ENCODE data around the gene AKT3.
"Not testable (repeated sequence)": the region's sequence is repeated elsewhere in the genome, so short reads cannot be mapped to it uniquely, and the experiment has no call there.

AKT3 gene

DNA sequence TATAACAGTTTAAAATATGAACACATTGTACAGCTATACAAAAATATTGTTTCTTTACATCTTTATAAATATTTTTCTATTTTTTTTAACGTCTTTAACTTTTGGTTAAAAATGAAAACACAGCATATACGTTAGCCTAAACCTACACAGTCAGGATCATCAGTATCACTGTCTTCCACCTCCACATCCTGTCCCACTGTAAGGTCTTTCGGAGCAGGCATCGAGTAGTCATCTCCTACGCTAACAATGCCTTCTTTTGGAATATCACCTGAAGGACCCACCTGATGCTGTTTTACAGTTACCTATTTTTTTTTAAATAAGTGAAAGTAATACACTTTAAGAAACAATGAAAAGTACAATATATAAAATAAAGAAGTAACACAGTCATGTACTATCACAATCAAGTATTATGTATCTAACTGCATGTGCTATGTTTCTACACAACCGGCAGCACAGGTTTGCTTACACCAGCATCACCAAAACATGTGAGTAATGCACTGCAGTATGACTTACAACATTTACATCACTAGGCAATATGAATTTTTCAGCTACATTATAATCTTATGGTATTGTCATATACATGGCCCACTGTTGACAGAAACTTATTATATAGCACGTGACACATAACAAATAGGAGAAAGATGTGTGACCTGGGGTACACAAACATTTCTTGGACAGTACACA lies 254.4 kb downstream of the AKT3 start:
- DNase-seq: peak; percentile 12

DNA sequence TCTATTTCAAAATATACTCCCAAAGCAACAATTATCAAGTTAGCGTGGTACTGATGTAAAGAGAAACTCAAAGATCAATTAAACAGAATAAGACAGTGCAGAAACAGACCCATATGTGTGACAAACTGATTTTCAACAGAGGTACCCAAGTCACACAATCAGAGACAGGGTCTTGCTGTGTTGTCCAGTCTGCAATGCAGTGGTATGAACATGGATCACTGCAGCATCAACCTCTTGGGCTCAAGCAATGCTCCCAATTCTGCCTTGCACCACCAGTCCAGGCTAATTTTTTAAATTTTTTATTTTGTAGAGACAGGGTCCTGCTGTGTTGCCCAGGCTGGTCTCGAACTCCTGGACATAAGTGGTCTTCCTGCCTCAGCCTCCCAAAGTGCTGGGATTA lies 255.6 kb downstream of the AKT3 start:
- DNase-seq: no peak

GRCh38 chr1:243589286-243589685 lies 260.8 kb downstream of the AKT3 start:
- DNase-seq: not testable (repeated sequence)

DNA sequence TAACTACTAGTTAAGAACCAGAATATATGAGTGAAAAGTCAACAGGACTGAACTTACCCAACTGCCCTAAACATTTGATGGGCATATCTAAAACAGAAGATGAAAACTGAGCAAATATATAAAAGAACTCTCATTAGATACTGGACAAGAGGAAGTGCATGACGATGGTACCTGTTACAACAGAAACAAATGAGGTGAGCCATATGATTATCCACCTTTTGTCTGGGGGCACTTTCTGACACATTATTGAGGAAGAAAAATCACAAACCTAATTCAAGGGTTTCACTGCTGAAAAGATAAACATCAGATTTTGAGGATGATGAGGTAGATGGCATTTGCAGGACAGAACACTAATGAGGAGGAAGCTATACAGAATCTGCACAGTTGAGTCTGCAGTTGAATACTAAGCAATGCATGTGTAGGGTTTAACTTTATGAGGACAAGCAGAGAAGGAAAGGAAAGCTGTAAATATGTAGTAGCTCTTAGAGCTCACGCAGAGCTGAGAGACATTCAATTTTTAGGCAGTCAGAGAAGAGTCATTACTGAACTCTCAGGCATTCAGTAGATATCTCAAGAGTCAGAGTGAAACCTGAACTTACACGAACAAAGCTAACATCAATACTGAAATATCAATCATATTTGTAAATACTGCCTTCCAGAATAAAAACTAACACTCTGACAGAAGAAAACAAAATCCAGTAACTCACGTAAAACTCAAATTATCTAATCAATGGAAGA lies 262.1 kb downstream of the AKT3 start:
- DNase-seq: no peak

- DNase-seq: no peak
Measured at GRCh38 chr1:243587285-243587684, 262.8 kb downstream of the AKT3 start.

GRCh38 chr1:243585982-243586381 lies 264.1 kb downstream of the AKT3 start:
- no peak for DNase-seq

- no peak for DNase-seq
Measured at GRCh38 chr1:243582326-243582725, 267.7 kb downstream of the AKT3 start.

GRCh38 chr1:243580984-243581383 lies 269.1 kb downstream of the AKT3 start:
- no peak for DNase-seq

DNA sequence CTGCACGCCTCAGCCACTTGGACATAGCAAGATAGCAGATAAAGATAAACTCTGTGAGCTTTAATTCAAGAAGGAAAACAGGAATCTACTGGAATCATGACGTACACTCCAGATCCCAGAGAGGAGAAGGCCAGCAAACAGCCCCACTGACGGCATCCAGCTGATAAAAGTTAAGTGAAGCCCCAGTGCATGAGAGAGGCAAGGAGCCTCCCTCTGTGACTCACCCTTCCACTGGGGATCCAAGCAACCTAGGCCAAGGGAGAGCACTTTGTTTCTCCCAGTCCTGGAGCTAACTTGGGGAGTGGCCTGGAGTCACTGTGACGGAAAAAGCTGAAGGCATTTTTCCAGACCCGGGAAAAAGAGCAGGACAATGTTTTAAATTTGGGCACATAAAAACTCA lies 270.0 kb downstream of the AKT3 start:
- DNase-seq: no peak

- no peak for DNase-seq
Measured at GRCh38 chr1:243575070-243575469, 275.0 kb downstream of the AKT3 start.

- DNase-seq: no peak
Measured at GRCh38 chr1:243572940-243573339, 277.1 kb downstream of the AKT3 start.

DNA sequence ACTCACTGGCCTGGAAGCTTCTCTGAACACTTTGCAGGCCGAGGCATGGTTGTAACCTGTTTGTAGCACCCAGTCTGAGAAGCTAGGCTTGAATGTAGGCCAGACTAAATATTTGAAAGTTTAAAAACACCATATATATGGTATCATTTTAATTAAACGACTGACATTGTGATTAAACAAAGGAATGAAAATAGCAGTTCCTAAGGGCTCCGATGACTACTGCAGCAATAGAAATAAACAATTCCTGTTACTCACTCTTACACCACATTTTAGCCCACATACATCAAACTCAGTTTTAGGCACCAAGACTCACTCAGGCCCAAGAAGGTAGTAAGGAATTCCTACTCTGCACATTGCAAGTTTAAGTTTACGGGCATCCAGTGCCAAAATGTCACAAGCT lies 281.2 kb downstream of the AKT3 start:
- DNase-seq: no peak

DNA sequence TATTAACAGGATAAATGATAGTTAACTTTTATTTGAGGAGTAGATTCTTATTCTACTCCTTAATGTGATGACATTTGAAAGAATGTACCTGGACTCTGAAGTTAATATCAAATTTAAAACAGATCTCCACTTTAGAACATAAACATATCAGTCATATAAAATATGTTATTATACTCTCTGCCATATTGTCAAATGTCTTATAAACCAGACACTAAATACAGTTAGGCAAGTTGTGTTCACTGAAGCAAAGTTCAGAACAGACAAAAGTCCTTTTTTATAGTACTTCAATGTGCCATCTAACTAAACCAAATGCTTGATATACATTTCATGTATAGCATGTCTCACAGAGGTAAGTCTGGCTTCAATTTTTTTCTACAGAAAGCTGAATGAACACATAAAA lies 285.2 kb downstream of the AKT3 start:
- DNase-seq: no peak

DNA sequence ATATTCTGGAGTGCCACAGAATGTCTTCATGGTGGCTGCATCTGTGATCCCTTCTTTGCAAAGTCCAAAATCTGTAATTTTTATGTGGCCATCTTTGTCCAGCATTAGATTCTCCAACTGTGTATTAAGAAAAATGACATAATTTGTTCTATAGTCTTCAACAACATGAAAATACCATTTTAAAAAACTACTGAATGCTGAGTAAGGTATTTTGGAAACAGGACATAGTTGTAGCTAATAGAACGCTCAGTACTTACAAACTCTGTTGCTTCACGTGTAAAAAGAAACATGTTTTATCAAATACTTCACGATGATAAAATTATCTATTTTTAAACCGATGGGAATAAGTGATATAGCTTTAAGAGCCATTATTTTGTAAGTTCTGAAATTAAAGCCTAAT lies 286.3 kb downstream of the AKT3 start:
- DNase-seq: no peak

- DNase-seq: no peak
Measured at GRCh38 chr1:243562473-243562872, 287.6 kb downstream of the AKT3 start.

- DNase-seq: no peak
Measured at GRCh38 chr1:243561588-243562319, 288.3 kb downstream of the AKT3 start.

DNA sequence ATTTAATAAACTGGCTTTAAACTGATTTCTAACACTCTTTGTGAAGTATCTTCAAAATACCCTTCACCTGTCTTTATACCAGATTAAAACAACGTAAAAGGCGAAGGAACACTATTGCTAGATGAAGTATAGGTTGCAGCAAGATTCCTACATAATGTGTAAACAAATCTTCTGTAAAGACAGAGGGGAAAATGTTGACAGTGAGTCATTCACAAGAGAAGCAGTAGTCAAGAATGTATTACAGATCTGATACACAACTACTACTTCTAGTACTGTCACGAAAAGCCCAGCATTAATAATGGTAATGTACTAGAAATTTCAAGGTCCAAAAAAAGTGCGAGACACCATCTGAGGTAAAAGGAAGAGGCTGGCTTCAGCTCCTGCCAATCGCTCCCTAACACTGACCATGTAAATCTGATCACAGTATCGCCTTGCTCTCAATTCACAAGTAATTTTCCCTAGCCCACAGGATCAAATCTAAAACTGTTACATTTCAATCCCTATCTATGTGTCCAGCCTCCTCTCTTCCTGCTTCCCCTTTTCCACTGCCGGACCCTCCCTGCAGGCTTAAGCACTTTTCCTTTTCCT lies 290.4 kb downstream of the AKT3 start:
- DNase-seq: no peak

DNA sequence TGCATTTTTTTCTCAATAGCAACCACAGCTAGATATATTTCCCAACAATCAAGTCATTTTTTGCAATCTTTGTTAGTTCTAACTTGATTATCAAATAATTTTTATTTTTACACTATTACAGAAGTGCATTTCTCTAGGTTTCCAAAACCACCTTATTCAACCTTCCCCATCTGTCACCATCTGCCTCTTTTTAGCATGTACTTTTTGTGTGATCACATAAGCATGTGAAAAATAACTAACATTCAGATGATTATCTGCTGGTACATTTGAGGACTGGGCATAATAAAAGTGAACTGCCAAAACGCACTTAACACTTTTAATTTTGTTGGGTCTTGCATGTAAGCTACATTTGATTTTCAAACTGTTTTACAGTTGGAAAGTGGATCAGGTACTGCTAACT lies 291.5 kb downstream of the AKT3 start:
- DNase-seq: no peak

- no peak for DNase-seq
Measured at GRCh38 chr1:243557866-243558265, 292.2 kb downstream of the AKT3 start.

DNA sequence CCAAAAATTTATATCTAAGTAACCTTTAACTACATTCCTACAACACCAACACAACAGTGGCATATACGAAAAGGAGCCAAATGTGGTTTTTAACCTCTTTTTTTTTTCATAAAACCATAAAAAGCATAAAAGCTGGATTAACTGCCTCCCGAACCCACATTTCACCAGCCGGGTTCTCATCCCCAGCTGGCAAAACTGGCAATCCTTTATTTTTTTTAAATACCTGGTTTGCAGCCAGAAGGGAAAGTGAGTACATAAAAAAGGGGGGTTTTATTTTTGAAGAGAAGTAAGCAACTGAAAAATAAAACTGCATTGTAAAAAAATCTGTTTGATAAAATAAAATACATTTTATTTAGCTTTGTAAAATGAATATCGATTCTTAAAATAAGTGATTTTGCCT lies 295.4 kb downstream of the AKT3 start:
- no peak for DNase-seq

- no peak for DNase-seq
Measured at GRCh38 chr1:243553090-243553489, 297.0 kb downstream of the AKT3 start.

DNA sequence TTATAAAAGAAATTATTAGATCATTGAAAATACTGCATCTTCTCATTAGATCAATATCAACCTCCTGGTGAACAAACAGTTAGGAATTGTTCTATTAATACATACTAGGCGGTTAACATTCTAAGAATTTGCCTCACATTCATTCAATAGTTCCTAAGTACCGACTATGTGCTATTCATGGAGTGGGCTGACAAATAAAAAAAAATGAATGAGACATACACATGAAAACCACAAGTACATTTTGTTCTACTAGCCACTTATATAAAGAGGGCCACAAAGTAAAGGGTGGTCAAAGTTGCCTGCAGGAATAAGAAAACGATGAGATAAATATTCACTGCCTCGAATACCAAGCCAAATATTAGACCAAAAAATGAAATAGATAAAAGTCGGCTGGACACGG lies 299.8 kb downstream of the AKT3 start:
- DNase-seq: no peak

DNA sequence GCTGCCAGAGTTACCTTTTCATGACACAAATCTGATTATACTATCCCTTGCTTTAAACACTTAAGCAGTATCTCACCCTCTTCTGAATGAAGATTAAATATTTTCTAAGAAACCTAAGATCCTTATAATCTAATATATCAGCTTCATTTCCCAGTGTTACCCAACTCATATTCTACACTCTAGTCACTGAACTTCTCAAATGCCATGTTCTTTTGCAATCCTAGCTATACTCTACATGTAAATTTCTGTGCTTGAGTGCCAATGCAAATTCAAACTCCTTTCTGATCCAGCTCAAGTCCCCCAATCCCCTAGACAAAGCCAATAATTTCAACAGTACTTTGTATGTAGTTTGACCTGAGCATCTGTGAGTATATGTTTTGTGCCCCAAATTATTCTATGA lies 300.3 kb downstream of the AKT3 start:
- DNase-seq: no peak

DNA sequence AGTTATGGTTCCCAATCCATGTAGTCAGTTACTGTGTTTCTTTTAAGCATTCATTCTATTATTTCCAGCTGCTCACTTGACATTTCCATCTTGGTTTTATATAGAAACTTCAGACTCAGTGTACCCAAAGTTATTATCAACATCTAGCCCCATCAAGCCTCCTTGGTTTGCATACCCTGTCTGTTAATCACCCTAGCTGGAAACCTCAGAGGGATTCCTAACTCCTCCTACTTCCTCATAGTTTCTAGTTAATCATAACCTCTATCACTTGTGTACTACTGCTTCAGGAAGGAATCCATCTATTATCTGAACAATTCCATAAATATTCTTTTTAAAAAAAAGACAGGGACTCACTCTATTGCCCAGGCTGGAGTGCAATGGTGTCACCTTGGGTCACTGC lies 300.9 kb downstream of the AKT3 start:
- no peak for DNase-seq

Data from CD4-positive, alpha-beta T cell treated with Interleukin-10 for 1 hour (primary cell).